ENCODE results near the gene ARHGAP15.

Gene ARHGAP15

GRCh38 chr2:143453981-143454511 is 324.8 kb downstream of the ARHGAP15 start:
- no peak for DNase-seq (ENCODE audit: low spot score)

DNA sequence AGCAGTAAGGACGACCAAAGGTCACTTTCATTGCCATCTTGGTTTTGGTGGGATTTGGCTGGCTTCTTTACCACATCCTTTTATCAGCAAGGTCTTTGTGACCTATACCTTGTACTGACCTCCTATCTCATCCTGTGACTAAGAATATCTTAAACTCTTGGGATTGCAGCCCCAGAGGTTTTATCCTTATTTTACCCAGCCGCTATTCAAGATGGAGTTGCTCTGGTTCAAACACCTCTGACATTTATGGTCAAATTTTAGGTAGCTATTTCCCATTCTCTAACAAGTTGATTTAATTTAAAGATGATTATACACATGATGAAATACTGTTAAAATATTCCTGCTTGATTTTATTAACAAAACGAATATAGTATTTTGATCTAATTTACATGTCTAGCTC is 326.1 kb downstream of the ARHGAP15 start:
- DNase-seq (ENCODE audit: low spot score), result no peak

GRCh38 chr2:143458258-143459190 is 329.3 kb downstream of the ARHGAP15 start:
- DNase-seq (ENCODE audit: low spot score), result no peak

GRCh38 chr2:143460382-143460781 is 331.2 kb downstream of the ARHGAP15 start:
- DNase-seq (ENCODE audit: low spot score), result no peak

GRCh38 chr2:143463719-143464118 is 334.5 kb downstream of the ARHGAP15 start:
- DNase-seq (ENCODE audit: low spot score), result no peak

DNA sequence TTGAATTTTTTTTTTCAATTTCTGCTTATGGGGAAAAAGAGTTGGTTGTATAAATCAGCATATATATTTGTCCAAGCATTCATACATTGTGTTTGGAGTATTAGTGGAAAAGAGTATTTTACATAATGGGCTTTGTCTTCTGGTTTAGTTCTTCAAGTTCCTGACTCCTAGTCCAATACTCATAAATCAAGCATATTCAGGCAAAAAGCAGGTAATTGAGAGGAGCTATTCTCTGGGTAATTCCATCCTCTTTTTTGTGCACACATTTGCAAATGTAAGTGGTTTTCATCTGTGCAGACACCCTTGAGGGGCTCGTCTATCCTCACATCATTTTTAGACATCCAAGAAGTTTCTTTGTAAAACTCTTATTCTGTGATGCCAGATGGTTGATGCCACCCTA is 337.2 kb downstream of the ARHGAP15 start:
- no peak for DNase-seq (ENCODE audit: low spot score)

DNA sequence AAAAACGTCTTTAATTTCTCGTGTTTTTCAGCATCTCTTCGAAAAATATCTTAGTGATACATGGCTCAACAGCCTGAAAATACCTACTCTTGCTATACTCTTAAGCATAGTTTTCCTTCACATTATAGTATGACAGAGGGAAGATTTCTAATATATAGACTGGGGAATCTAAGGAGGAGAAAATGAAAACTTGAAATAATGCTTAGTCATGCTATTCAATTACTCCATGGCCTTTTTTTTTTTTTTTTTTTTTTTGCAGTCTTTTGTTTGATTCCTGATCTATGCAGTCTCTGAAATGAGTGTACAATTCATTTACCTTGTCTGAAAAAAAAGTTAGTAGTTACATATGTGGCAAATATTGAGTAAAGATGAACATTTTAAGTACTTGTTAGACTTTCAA is 337.8 kb downstream of the ARHGAP15 start:
- no peak for DNase-seq (ENCODE audit: low spot score)

- no peak for DNase-seq (ENCODE audit: low spot score)
Measured at GRCh38 chr2:143468341-143468888, 339.2 kb downstream of the ARHGAP15 start.

GRCh38 chr2:143469323-143469722 is 340.1 kb downstream of the ARHGAP15 start:
- no peak for DNase-seq (ENCODE audit: low spot score)

GRCh38 chr2:143471550-143471949 is 342.3 kb downstream of the ARHGAP15 start:
- no peak for DNase-seq (ENCODE audit: low spot score)

GRCh38 chr2:143473216-143473615 is 344.0 kb downstream of the ARHGAP15 start:
- no peak for DNase-seq (ENCODE audit: low spot score)

- DNase-seq (ENCODE audit: low spot score), result no peak
Measured at GRCh38 chr2:143473820-143474219, 344.6 kb downstream of the ARHGAP15 start.

- no peak for DNase-seq (ENCODE audit: low spot score)
Measured at GRCh38 chr2:143474586-143474985, 345.4 kb downstream of the ARHGAP15 start.

- no peak for DNase-seq (ENCODE audit: low spot score)
Measured at GRCh38 chr2:143475041-143475776, 346.0 kb downstream of the ARHGAP15 start.

GRCh38 chr2:143476336-143477087 is 347.3 kb downstream of the ARHGAP15 start:
- no peak for DNase-seq (ENCODE audit: low spot score)

DNA sequence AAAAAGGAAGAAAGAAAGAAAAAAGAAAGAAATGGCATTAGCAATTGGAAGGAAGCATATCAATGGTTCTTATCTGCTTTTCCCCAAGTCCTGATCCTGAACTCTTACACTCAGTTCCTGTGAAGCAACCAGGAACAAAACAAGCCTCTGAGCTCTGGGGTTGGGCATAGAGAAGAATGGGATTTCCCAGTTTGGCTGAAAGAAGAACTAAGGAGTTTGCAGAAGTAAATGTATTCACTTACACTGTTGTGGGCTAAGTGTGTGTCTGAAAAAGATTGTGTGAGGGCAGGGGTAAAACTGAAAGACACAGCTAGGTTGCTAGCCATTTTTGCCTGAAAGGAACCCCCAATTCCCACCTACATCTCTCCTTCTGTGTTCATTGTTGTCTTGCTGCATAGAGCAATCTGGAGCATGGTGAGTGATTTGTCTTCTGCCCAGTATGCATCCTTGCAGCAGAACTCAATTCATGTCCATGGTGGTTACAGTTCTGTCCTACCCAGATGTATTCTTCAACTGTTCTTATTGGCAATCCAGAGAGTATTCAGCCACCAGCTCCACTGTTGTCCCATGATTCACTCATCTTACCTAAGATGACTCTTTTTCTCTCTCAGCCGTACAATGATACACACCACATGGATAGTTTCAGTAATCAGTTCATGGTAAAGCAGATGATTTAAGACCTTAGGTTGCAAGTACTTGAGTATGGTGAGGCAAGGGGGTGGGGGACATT is 348.7 kb downstream of the ARHGAP15 start:
- DNase-seq (ENCODE audit: low spot score), result no peak

GRCh38 chr2:143480086-143480485 is 350.9 kb downstream of the ARHGAP15 start:
- DNase-seq (ENCODE audit: low spot score), result no peak

GRCh38 chr2:143480601-143481236 is 351.5 kb downstream of the ARHGAP15 start:
- no peak for DNase-seq (ENCODE audit: low spot score)

DNA sequence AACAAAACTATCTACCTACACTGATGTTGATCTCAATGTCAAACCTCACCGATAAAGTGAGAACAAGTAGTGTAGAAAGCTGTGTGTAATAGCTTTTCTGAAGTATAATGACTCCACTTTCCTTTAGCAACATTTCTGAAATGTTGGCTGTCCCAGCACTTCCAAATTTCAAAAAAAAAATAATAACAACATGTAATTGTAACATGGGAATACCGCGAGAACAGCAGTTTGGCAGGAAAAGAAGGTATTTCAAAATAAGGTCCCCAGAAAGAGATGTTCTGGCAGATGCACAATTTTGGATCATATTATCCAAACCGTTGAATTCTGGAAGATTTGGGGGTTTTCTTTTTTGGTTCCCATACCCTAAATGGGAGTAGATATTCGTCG is 352.0 kb downstream of the ARHGAP15 start:
- no peak for DNase-seq (ENCODE audit: low spot score)

DNA sequence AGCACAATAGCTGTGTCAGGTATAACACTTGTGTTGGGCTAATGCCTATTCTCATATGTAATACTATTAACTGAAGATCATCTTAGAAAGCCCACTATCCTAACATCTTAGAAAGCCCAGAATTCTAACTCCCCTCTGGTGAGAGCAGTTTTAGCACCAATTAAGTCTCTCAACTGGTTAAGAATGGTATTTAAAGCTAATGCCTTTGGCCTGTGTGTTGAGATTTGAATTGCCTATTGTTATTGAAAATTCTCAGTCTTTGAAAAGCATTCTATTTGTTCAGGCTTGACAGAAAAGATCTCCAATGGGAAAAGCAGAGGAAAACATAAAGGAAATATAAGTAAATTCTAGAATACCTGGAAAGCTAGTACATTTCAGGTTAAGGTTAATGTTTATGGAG is 352.5 kb downstream of the ARHGAP15 start:
- DNase-seq (ENCODE audit: low spot score), result no peak

DNA sequence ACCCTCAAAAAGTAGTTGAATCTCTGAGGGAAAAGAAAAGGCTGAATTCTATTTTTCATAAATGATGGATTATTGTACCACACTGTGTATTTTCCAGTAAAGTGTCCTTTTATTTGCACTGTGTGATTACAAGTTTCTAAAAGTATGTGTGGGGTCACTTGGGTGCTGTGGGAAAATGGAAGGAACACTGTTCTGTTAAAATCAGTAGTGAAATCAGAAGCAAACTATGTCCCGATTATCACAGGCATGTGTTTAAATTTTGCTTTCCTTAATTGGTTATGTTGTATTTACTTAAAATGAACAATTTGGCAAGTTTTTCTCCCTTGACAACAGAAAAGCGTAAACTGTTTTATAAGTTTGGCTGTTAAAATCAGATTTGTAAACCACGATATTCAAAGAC is 353.1 kb downstream of the ARHGAP15 start:
- no peak for DNase-seq (ENCODE audit: low spot score)
